ENCODE data around the gene CTSF.
"Not testable (repeated sequence)": the region's sequence is repeated elsewhere in the genome, so short reads cannot be mapped to it uniquely, and the experiment has no call there.

CTSF gene

GRCh38 chr11:66609721-66610617 lies 41.6 kb upstream of the CTSF start:
- Histone ChIP-seq H3K27me3 (ENCODE audit: insufficient read depth, low read depth, severe bottlenecking) (no peaks in the 10 kb centered on the region), H3K9me3 (ENCODE audit: severe bottlenecking) (peaks cover 20% of the 10 kb centered on the region), H3K4me3 (ENCODE audit: low read depth, low read length) (no peak overlapping the region), H3K27ac (no peak overlapping the region), H3K36me3 (no peaks in the 10 kb centered on the region)
- peak; percentile 76 for DNase-seq
- no peak for TF ChIP-seq CTCF (IDR thresholded peaks at IDR 0.05; ENCODE audit: low read depth, low read length)

GRCh38 chr11:66607126-66607834 lies 38.9 kb upstream of the CTSF start:
- H3K9me3 ChIP-seq (ENCODE audit: severe bottlenecking): peaks cover 20% of the 10 kb centered on the region
- no peak for TF ChIP-seq CTCF (IDR thresholded peaks at IDR 0.05; ENCODE audit: low read depth, low read length)
- no peak overlapping the region for H3K27ac ChIP-seq
- H3K27me3 ChIP-seq (ENCODE audit: insufficient read depth, low read depth, severe bottlenecking): no peaks in the 10 kb centered on the region
- DNase-seq: no peak
- H3K4me3 ChIP-seq (ENCODE audit: low read depth, low read length): no peak overlapping the region
- no peaks in the 10 kb centered on the region for H3K36me3 ChIP-seq

- H3K36me3 ChIP-seq; H3K4me3 ChIP-seq (ENCODE audit: low read depth, low read length); H3K27me3 ChIP-seq (ENCODE audit: insufficient read depth, low read depth, severe bottlenecking); H3K27ac ChIP-seq; DNase-seq: not testable (repeated sequence)
- H3K9me3 ChIP-seq (ENCODE audit: severe bottlenecking): peaks cover 20% of the 10 kb centered on the region
These were observed 38.2 kb upstream of the CTSF start for GRCh38 chr11:66606608-66607007.

- no peak for DNase-seq
These were observed 35.7 kb upstream of the CTSF start for GRCh38 chr11:66604155-66604554.

GRCh38 chr11:66603072-66603471 lies 34.7 kb upstream of the CTSF start:
- Histone ChIP-seq H3K36me3 (no peaks in the 10 kb centered on the region), H3K4me3 (ENCODE audit: low read depth, low read length) (no peak overlapping the region), H3K27me3 (ENCODE audit: insufficient read depth, low read depth, severe bottlenecking) (no peaks in the 10 kb centered on the region), H3K9me3 (ENCODE audit: severe bottlenecking) (no peaks in the 10 kb centered on the region), H3K27ac (no peak overlapping the region)
- DNase-seq: no peak
- TF ChIP-seq CTCF (IDR thresholded peaks at IDR 0.05; ENCODE audit: low read depth, low read length): no peak

More at GRCh38 chr11:66604155-66604554, 35.7 kb upstream of the CTSF start:
- H3K9me3 ChIP-seq (ENCODE audit: severe bottlenecking): peaks cover 10% of the 10 kb centered on the region
- no peak overlapping the region for H3K4me3 ChIP-seq (ENCODE audit: low read depth, low read length)
- TF ChIP-seq CTCF (IDR thresholded peaks at IDR 0.05; ENCODE audit: low read depth, low read length): no peak
- no peaks in the 10 kb centered on the region for H3K27me3 ChIP-seq (ENCODE audit: insufficient read depth, low read depth, severe bottlenecking)
- no peaks in the 10 kb centered on the region for H3K36me3 ChIP-seq
- no peak overlapping the region for H3K27ac ChIP-seq

- Histone ChIP-seq H3K27ac (no peak overlapping the region), H3K36me3 (no peaks in the 10 kb centered on the region), H3K4me3 (ENCODE audit: low read depth, low read length) (no peak overlapping the region), H3K27me3 (ENCODE audit: insufficient read depth, low read depth, severe bottlenecking) (no peaks in the 10 kb centered on the region), H3K9me3 (ENCODE audit: severe bottlenecking) (peaks cover 8% of the 10 kb centered on the region)
- no peak for TF ChIP-seq CTCF (IDR thresholded peaks at IDR 0.05; ENCODE audit: low read depth, low read length)
- DNase-seq: no peak
These were observed 32.3 kb upstream of the CTSF start for GRCh38 chr11:66600631-66601233.

Measured in WERI-Rb-1 (cell line).